Spleen (tissue), 11 donors: ENCODE measurements around the gene PDE10A. TPM values are rescaled to one million over a fixed set of nuclear protein-coding genes. Genes with fewer than 3 reads are reported as not detected.
"Not testable (repeated sequence)": the region's sequence is repeated elsewhere in the genome, so short reads cannot be mapped to it uniquely, and the experiment has no call there.

Experiments
- DNase-seq: peaks from one replicate; pipeline ENCODE4 v3.0.0-alpha.2; 2020
- H3K27ac ChIP-seq, 8 donors: fragments of 200-600 bp; sonication (generic) in 7 of 8; 1 replicate in 4 of 8; 2 replicates in 4 of 8; pipeline versions ENCODE4 v1.5.0 to v1.8.0; 2016 to 2021; ENCODE audit warnings: inconsistent platforms in 4 of 8, mild to moderate bottlenecking in 4 of 8, moderate library complexity in 1 of 8
- H3K27me3 ChIP-seq, 7 donors: fragments of 200-600 bp; sonication (generic) in 6 of 7; replicated peaks in 1 of 7; 1 replicate in 4 of 7; 2 replicates in 3 of 7; pipeline versions ENCODE4 v1.5.0 to v1.8.0; 2016 to 2021; ENCODE audit warnings: inconsistent platforms in 3 of 7, mild to moderate bottlenecking in 1 of 7
- H3K36me3 ChIP-seq, 6 donors: fragments of 200-600 bp; sonication (generic) in 5 of 6; 1 replicate in 4 of 6; 2 replicates in 2 of 6; pipeline versions ENCODE4 v1.5.0 to v1.8.0; 2016 to 2021; ENCODE audit warnings: inconsistent platforms in 2 of 6
- H3K4me1 ChIP-seq, 6 donors: fragments of 200-600 bp; sonication (generic) in 5 of 6; 1 replicate in 3 of 6; 2 replicates in 3 of 6; pipeline versions ENCODE4 v1.5.0 to v1.8.0; 2016 to 2021; ENCODE audit warnings: inconsistent platforms in 3 of 6
- H3K4me3 ChIP-seq, 8 donors: fragments of 200-600 bp; sonication (generic) in 7 of 8; 1 replicate in 4 of 8; 2 replicates in 4 of 8; pipeline versions ENCODE4 v1.5.0 to v1.8.0; 2016 to 2021; ENCODE audit warnings: inconsistent platforms in 4 of 8, mild to moderate bottlenecking in 4 of 8, moderate library complexity in 2 of 8
- H3K9me3 ChIP-seq, 8 donors: fragments of 200-600 bp; sonication (generic) in 7 of 8; 1 replicate in 4 of 8; 2 replicates in 4 of 8; pipeline versions ENCODE4 v1.5.0 to v1.8.0; 2016 to 2021; ENCODE audit warnings: inconsistent platforms in 4 of 8
- CTCF ChIP-seq, 11 experiments: fragments of 200-600 bp in 7 of 11; fragments of 450-650 bp in 4 of 11; sonication (generic) in 4 of 11; IDR thresholded peaks in 8 of 11; conservative IDR thresholded peaks in 3 of 11; 1 replicate in 7 of 11; 2 replicates in 4 of 11; pipeline versions ENCODE4 v1.4.0 to v1.8.0; 2016 to 2021; ENCODE audit warnings: antibody characterized with exemption in 11 of 11, inconsistent platforms in 4 of 11, mild to moderate bottlenecking in 1 of 11
- POLR2A ChIP-seq, 3 donors: fragments of 450-650 bp; IDR thresholded peaks; one replicate each; pipeline ENCODE4 v1.5.1; 2017; ENCODE audit warnings: antibody characterized with exemption in 3 of 3, mild to moderate bottlenecking in 1 of 3
- POLR2AphosphoS5 ChIP-seq, 3 donors: sonication (generic); formaldehyde crosslinking; IDR thresholded peaks; one replicate each; pipeline ENCODE4 v1.5.1; 2017; ENCODE audit warnings: antibody characterized with exemption in 3 of 3
- WGBS, 5 donors: extraction: QIAGEN DNeasy Blood & Tissue Kit in 3 of 5; methylation state at CpG; one replicate each; pipeline versions ENCODE4 v1.1.5 to v1.1.7; 2013 to 2018; 5-methylcytosine and 5-hydroxymethylcytosine counted together
- intact Hi-C: fragments of 100-400 bp; cut with DNase I; formaldehyde crosslinking; loops from one replicate; pipeline ENCODE4 v1.15.0; 2023; ENCODE audit warnings: low total_unique reads
- polyA plus RNA-seq, 3 donors: library from polyadenylated mRNA; stranded (reverse); fragments of 200-250 nt; gene quantifications; one replicate each; pipeline ENCODE4 v1.2.1, GENCODE V29; 2013
- total RNA-seq, 7 donors: library from RNA; depleted of rRNA in 3 of 7; stranded (reverse); fragments of >200 nt in 3 of 7; fragmentation: NEBNext Ultra II Directional in 4 of 7; extraction: Animal tissue kit (Norgen Biotek cat#: 25700) in 4 of 7; gene quantifications; one replicate each; pipeline versions ENCODE4 v1.1.0 to v1.2.1, GENCODE V29; 2016 to 2021
- donor health status: healthy with polysubstance abuse.
- donor health status: DM: no; HTN: no; CAD: no; lungs with moderate emphysema.
- donor health status: DM: no; HTN: no; CAD: no.
- donor health status: Bipolar disorder and iron deficiency.
- donor health status: healthy.
- donor health status: DM: no; HTN: no; CAD: no.
- donor health status: DM: yes; HTN: yes; CAD: no.

Gene PDE10A
- total and polyA plus RNA-seq, 10 donors, result 1.1 to 28.2 (median 9.6) TPM

GRCh38 chr6:165469483-165469882 is 193.6 kb downstream of the PDE10A start:
- no peaks in the 10 kb centered on the region for H3K27me3 ChIP-seq
- TF ChIP-seq POLR2AphosphoS5 (IDR thresholded peaks at IDR 0.05) (no peak), POLR2A (IDR thresholded peaks at IDR 0.05) (no peak), CTCF (IDR thresholded peaks at IDR 0.05 in 8 of 11, conservative IDR thresholded peaks at IDR 0.05 in 3 of 11) (no peak)
- H3K4me3 ChIP-seq, result no peak overlapping the region
- 89 to 96% (median 96%) methylated on average over 4 of the region's 4 CpGs for WGBS, 5 donors
- intact Hi-C loops, result no loop called here
- H3K27ac ChIP-seq, result no peak overlapping the region
- H3K4me1 ChIP-seq, result no peaks in the 10 kb centered on the region
- H3K36me3 ChIP-seq, result no peaks in the 10 kb centered on the region
- peaks cover 0 to 14% (median 9%) of the 10 kb centered on the region in 8 donors for H3K9me3 ChIP-seq
- DNase-seq, result no peak

- TF ChIP-seq CTCF (IDR thresholded peaks at IDR 0.05 in 8 of 11, conservative IDR thresholded peaks at IDR 0.05 in 3 of 11) (no peak), POLR2AphosphoS5 (IDR thresholded peaks at IDR 0.05) (no peak), POLR2A (IDR thresholded peaks at IDR 0.05) (no peak)
- DNase-seq, result no peak
- Histone ChIP-seq H3K36me3 (no peaks in the 10 kb centered on the region), H3K27me3 (no peaks in the 10 kb centered on the region), H3K9me3 (peaks cover 0 to 23% (median 18%) of the 10 kb centered on the region in 8 donors), H3K4me1 (no peaks in the 10 kb centered on the region), H3K4me3 (no peak overlapping the region), H3K27ac (no peak overlapping the region)
- intact Hi-C loops, result no loop called here
- 89 to 95% (median 91%) methylated on average over 9 of the region's 9 CpGs for WGBS, 5 donors
Measured at GRCh38 chr6:165468340-165469235, 194.5 kb downstream of the PDE10A start.

- H3K4me1 ChIP-seq, DNase-seq, H3K36me3 ChIP-seq, H3K4me3 ChIP-seq, H3K27ac ChIP-seq, H3K27me3 ChIP-seq, intact Hi-C loops: not testable (repeated sequence)
- H3K9me3 ChIP-seq, result peaks cover 5 to 42% (median 32%) of the 10 kb centered on the region in 8 donors
- 89 to 97% (median 96%) methylated on average over 6 of the region's 6 CpGs for WGBS, 5 donors
Measured at GRCh38 chr6:165463499-165463898, 199.5 kb downstream of the PDE10A start.

GRCh38 chr6:165459605-165460301 is 203.3 kb downstream of the PDE10A start:
- 7 to 16% (median 10%) methylated on average over 12 of the region's 12 CpGs for WGBS, 5 donors
- H3K4me3 ChIP-seq, result peak overlapping the region in 1 of 8 donors; percentile 13
- H3K4me1 ChIP-seq, H3K36me3 ChIP-seq, intact Hi-C loops, DNase-seq, H3K27me3 ChIP-seq: not testable (repeated sequence)
- H3K9me3 ChIP-seq, result peaks cover 5 to 31% (median 25%) of the 10 kb centered on the region in 8 donors
- H3K27ac ChIP-seq, result peak overlapping the region in 4 of 8 donors; percentile 15 to 47 (median 36)

- WGBS, 5 donors, result 78 to 91% (median 87%) methylated on average over 6 of the region's 6 CpGs
- H3K36me3 ChIP-seq, result no peaks in the 10 kb centered on the region
- intact Hi-C loops, result no loop called here
- peaks cover 0 to 15% (median 9%) of the 10 kb centered on the region in 8 donors for H3K9me3 ChIP-seq
- H3K4me3 ChIP-seq, result no peak overlapping the region
- no peaks in the 10 kb centered on the region for H3K27me3 ChIP-seq
- TF ChIP-seq POLR2AphosphoS5 (IDR thresholded peaks at IDR 0.05), result no peak
- no peak for TF ChIP-seq POLR2A (IDR thresholded peaks at IDR 0.05)
- no peak for TF ChIP-seq CTCF (IDR thresholded peaks at IDR 0.05 in 8 of 11, conservative IDR thresholded peaks at IDR 0.05 in 3 of 11)
- no peak for DNase-seq
- H3K27ac ChIP-seq, result no peak overlapping the region
- no peaks in the 10 kb centered on the region for H3K4me1 ChIP-seq
Measured at GRCh38 chr6:165458134-165458533, 204.9 kb downstream of the PDE10A start.
